IMR-90 (cell line): ENCODE data around the gene SPDYE4. TPM values are rescaled to one million over a fixed set of nuclear protein-coding genes. Genes with fewer than 3 reads are reported as not detected.

ENCODE experiments used
- ATAC-seq: fragments of 200-7000 bp; cut with Tn5 transposase; 2 replicates; pipeline ENCODE4 v1.9.1; 2020; ENCODE audit warnings: low read depth, mild to moderate bottlenecking, moderate library complexity
- BruUV-seq: library from RNA; stranded (reverse); fragments of 400-500 nt; replicated peaks from 2 replicates; lab custom pipeline; 2021; lab: Mats Ljungman, UMichigan
- CTCF ChIA-PET: fragments of 300-600 bp; formaldehyde crosslinking; extraction: SDS; loops from one replicate; lab custom pipeline; 2021; ENCODE audit warnings: antibody characterized with exemption; lab: Yijun Ruan, JAX
- POLR2A ChIA-PET: fragments of 300-600 bp; sonication (Branson Sonifier 250); formaldehyde crosslinking; loops from one replicate; lab custom pipeline; 2022; ENCODE audit warnings: antibody characterized with exemption; ENCODE audit not compliant: unreplicated experiment; lab: Charles Lee
- DNase-seq: peaks from one replicate; pipeline ENCODE4 v3.0.0; 2013
- H2AFZ ChIP-seq: replicated peaks from 2 replicates; pipeline ENCODE3; 2013; ENCODE audit warnings: low read length, mild to moderate bottlenecking; ENCODE audit not compliant: poor library complexity
- H2AK5ac ChIP-seq: 2 replicates; pipeline ENCODE4 v1.6.1; 2013; ENCODE audit warnings: low read depth, low read length, inconsistent platforms
- H2AK9ac ChIP-seq: replicated peaks from 2 replicates; pipeline ENCODE3; 2013; ENCODE audit warnings: mild to moderate bottlenecking, low read depth, low read length, moderate library complexity; ENCODE audit not compliant: poor library complexity
- H2BK120ac ChIP-seq: 2 replicates; pipeline ENCODE4 v1.6.1; 2013; ENCODE audit warnings: low read depth, low read length, inconsistent platforms
- H2BK15ac ChIP-seq: 3 replicates; pipeline ENCODE4 v1.6.1; 2013; ENCODE audit warnings: low read depth, low read length, inconsistent platforms
- H2BK20ac ChIP-seq: 2 replicates; pipeline ENCODE4 v1.6.1; 2013; ENCODE audit warnings: low read depth, mild to moderate bottlenecking, inconsistent platforms, low read length, moderate library complexity
- H2BK5ac ChIP-seq: 2 replicates; pipeline ENCODE4 v1.6.1; 2013; ENCODE audit warnings: mild to moderate bottlenecking, low read depth, low read length, inconsistent platforms; ENCODE audit not compliant: poor library complexity, severe bottlenecking
- H3K14ac ChIP-seq: replicated peaks from 2 replicates; pipeline ENCODE4 v1.6.1; 2013; ENCODE audit warnings: low read depth, low read length, inconsistent platforms
- H3K18ac ChIP-seq: 2 replicates; pipeline ENCODE4 v1.6.1; 2013; ENCODE audit warnings: low read depth, low read length, control low read depth
- H3K23ac ChIP-seq: 2 replicates; pipeline ENCODE4 v1.6.1; 2013; ENCODE audit warnings: low read depth, low read length, inconsistent platforms
- H3K27ac ChIP-seq: 2 replicates; pipeline ENCODE4 v1.5.1; 2013; ENCODE audit warnings: mild to moderate bottlenecking, control low read depth, low read length; ENCODE audit not compliant: insufficient read depth
- H3K27me3 ChIP-seq: 2 replicates; pipeline ENCODE4 v1.6.1; 2013; ENCODE audit warnings: low read length; ENCODE audit not compliant: control insufficient read depth, insufficient read depth
- H3K36me3 ChIP-seq: 2 replicates; pipeline ENCODE4 v1.6.1; 2013; ENCODE audit warnings: low read length, mixed read lengths; ENCODE audit not compliant: control insufficient read depth, insufficient read depth
- H3K4ac ChIP-seq: 2 replicates; pipeline ENCODE4 v1.6.1; 2013; ENCODE audit warnings: low read depth, low read length, inconsistent platforms
- H3K4me1 ChIP-seq: 2 replicates; pipeline ENCODE4 v1.6.1; 2013; ENCODE audit warnings: low read length, mixed read lengths; ENCODE audit not compliant: control insufficient read depth, insufficient read depth
- H3K4me2 ChIP-seq: 2 replicates; pipeline ENCODE4 v1.6.1; 2013; ENCODE audit warnings: low read depth, mild to moderate bottlenecking, control low read depth, low read length, moderate library complexity
- H3K4me3 ChIP-seq: 2 replicates; pipeline ENCODE4 v1.5.1; 2013; ENCODE audit warnings: low read depth, mild to moderate bottlenecking, control low read depth, low read length, moderate library complexity; ENCODE audit not compliant: insufficient read depth
- H3K56ac ChIP-seq: 2 replicates; pipeline ENCODE4 v1.6.1; 2013; ENCODE audit warnings: low read length, inconsistent platforms; ENCODE audit not compliant: insufficient read depth; ENCODE audit errors: extremely low read depth
- H3K79me1 ChIP-seq, 2 experiments: 2 replicates each; pipeline ENCODE4 v1.6.1; 2013; ENCODE audit warnings: low read length in 2 of 2, inconsistent platforms in 1 of 2, low read depth in 1 of 2
- H3K9ac ChIP-seq: 2 replicates; pipeline ENCODE4 v1.6.1; 2013; ENCODE audit warnings: low read depth, low read length, control low read depth
- H3K9me1 ChIP-seq: 2 replicates; pipeline ENCODE4 v1.6.1; 2013; ENCODE audit warnings: low read length, inconsistent platforms; ENCODE audit not compliant: insufficient read depth
- H3K9me3 ChIP-seq: 2 replicates; pipeline ENCODE4 v1.6.1; 2013; ENCODE audit warnings: low read length; ENCODE audit not compliant: control insufficient read depth, insufficient read depth
- H4K20me1 ChIP-seq: 2 replicates; pipeline ENCODE4 v1.6.1; 2013; ENCODE audit warnings: low read length, inconsistent platforms; ENCODE audit not compliant: insufficient read depth
- H4K5ac ChIP-seq: 2 replicates; pipeline ENCODE4 v1.6.1; 2013; ENCODE audit warnings: mild to moderate bottlenecking, low read depth, low read length, control low read depth
- H4K8ac ChIP-seq, 2 experiments: 2 replicates each; pipeline ENCODE4 v1.6.1; 2013; ENCODE audit warnings: low read depth in 2 of 2, low read length in 2 of 2, control low read depth in 1 of 2, inconsistent platforms in 1 of 2
- H4K91ac ChIP-seq: 2 replicates; pipeline ENCODE4 v1.6.1; 2013; ENCODE audit warnings: low read depth, low read length, inconsistent platforms; ENCODE audit not compliant: insufficient read depth
- BHLHE40 ChIP-seq: fragments of 150-350 bp; IDR thresholded peaks from 2 replicates; pipeline ENCODE4 v1.6.1; 2016; ENCODE audit warnings: mild to moderate bottlenecking, low read depth, low read length
- CEBPB ChIP-seq: IDR thresholded peaks from 2 replicates; pipeline ENCODE4 v1.6.1; 2012; ENCODE audit warnings: low read depth, low read length, improper control_type of control experiment
- CHD1 ChIP-seq: IDR thresholded peaks from 2 replicates; pipeline ENCODE4 v1.6.1; 2012; ENCODE audit warnings: low read depth, low read length, improper control_type of control experiment
- CTCF ChIP-seq: conservative IDR thresholded peaks from 2 replicates; pipeline ENCODE4 v1.5.1; 2012; ENCODE audit warnings: mild to moderate bottlenecking, low read depth, low read length, improper control_type of control experiment
- ELK1 ChIP-seq: fragments of 150-350 bp; IDR thresholded peaks from 2 replicates; pipeline ENCODE4 v1.6.1; 2016; ENCODE audit warnings: low read depth, mild to moderate bottlenecking, low read length, moderate library complexity, borderline replicate concordance
- FOS ChIP-seq: fragments of 150-350 bp; IDR thresholded peaks from 2 replicates; pipeline ENCODE4 v1.6.1; 2016; ENCODE audit warnings: low read depth, low read length
- MAFK ChIP-seq: IDR thresholded peaks from 2 replicates; pipeline ENCODE4 v1.6.1; 2012; ENCODE audit warnings: low read depth, low read length, improper control_type of control experiment
- MAZ ChIP-seq: IDR thresholded peaks from 2 replicates; pipeline ENCODE4 v1.6.1; 2012; ENCODE audit warnings: low read depth, mild to moderate bottlenecking, low read length, improper control_type of control experiment, moderate library complexity, borderline replicate concordance
- MXI1 ChIP-seq: IDR thresholded peaks from 2 replicates; pipeline ENCODE4 v1.6.1; 2012; ENCODE audit warnings: low read depth, mild to moderate bottlenecking, low read length, moderate library complexity, borderline replicate concordance
- NFE2L2 ChIP-seq: fragments of 150-350 bp; IDR thresholded peaks from 2 replicates; pipeline ENCODE4 v1.6.1; 2016; ENCODE audit warnings: low read depth, mild to moderate bottlenecking, low read length
- POLR2A ChIP-seq: IDR thresholded peaks from 2 replicates; pipeline ENCODE4 v1.6.1; 2012; ENCODE audit warnings: mild to moderate bottlenecking, low read depth, low read length
- RAD21 ChIP-seq: IDR thresholded peaks from 2 replicates; pipeline ENCODE4 v1.6.1; 2012; ENCODE audit warnings: low read length, improper control_type of control experiment
- RCOR1 ChIP-seq: IDR thresholded peaks from 2 replicates; pipeline ENCODE4 v1.6.1; 2012; ENCODE audit warnings: mild to moderate bottlenecking, low read length, improper control_type of control experiment; ENCODE audit not compliant: insufficient replicate concordance
- RFX5 ChIP-seq: IDR thresholded peaks from 2 replicates; pipeline ENCODE4 v1.8.0; 2012; ENCODE audit warnings: low read depth, mild to moderate bottlenecking, low read length, moderate library complexity
- SMC3 ChIP-seq: fragments of 150-350 bp; IDR thresholded peaks from 2 replicates; pipeline ENCODE4 v1.6.1; 2016; ENCODE audit warnings: low read depth, mild to moderate bottlenecking, antibody characterized with exemption, low read length, moderate library complexity
- USF2 ChIP-seq: fragments of 150-350 bp; IDR thresholded peaks from 2 replicates; pipeline ENCODE4 v1.6.1; 2017; ENCODE audit warnings: mild to moderate bottlenecking, antibody characterized with exemption, low read length, low read depth
- WGBS, 2 experiments: methylation state at CpG; one replicate each; pipeline versions ENCODE4 v1.1.5 to v1.1.7; 2013; ENCODE audit warnings: missing lambda C conversion rate in 2 of 2; ENCODE audit not compliant: insufficient read length in 1 of 2; ENCODE audit errors: extremely low coverage in 2 of 2; 5-methylcytosine and 5-hydroxymethylcytosine counted together
- dilution Hi-C: fragments of 300-500 bp; cut with HindIII; formaldehyde crosslinking; loops from one replicate; pipeline ENCODE4 v1.14.3; 2018; ENCODE audit warnings: low sequenced_read_pairs; ENCODE audit not compliant: unreplicated experiment
- in situ Hi-C: fragments of 300-500 bp; cut with MboI; formaldehyde crosslinking; loops from 3 replicates; pipeline ENCODE4 v1.14.3; 2019; ENCODE audit warnings: low sequenced_read_pairs, inconsistent platforms, mixed read lengths
- intact Hi-C: fragments of 100-400 bp; cut with micrococcal nuclease; formaldehyde crosslinking; loops from 2 replicates; pipeline ENCODE4 v1.10.0; 2022
- polyA plus RNA-seq, 3 experiments: library from polyadenylated mRNA; depleted of rRNA; stranded (reverse); fragments of >200 nt; gene quantifications; 2 replicates each; pipeline ENCODE4 v1.2.3, GENCODE V29; 2012; ENCODE audit warnings: low replicate concordance in 1 of 3
- total RNA-seq: library from RNA; depleted of rRNA; stranded (reverse); fragments of >200 nt; gene quantifications from 2 replicates; pipeline ENCODE4 v1.2.3, GENCODE V29; 2012

The SPDYE4 gene
- total and polyA plus RNA-seq, 2 of the 4 experiments (the other 2 are of a cell fraction), result not detected

GRCh38 chr17:8740486-8740885 lies 17.9 kb downstream of the SPDYE4 start:
- Histone ChIP-seq H3K36me3 (no peaks in the 10 kb centered on the region), H3K4me2 (no peak overlapping the region), H2AK9ac (no peak overlapping the region), H4K5ac (no peak overlapping the region), H2BK20ac (no peak overlapping the region), H2AK5ac (no peak overlapping the region), H2AFZ (no peak overlapping the region), H3K79me1 (no peaks in the 10 kb centered on the region), H3K9me1 (no peaks in the 10 kb centered on the region), H3K14ac (no peak overlapping the region), H2BK15ac (no peak overlapping the region), H2BK120ac (no peak overlapping the region), H3K27me3 (peaks cover 13% of the 10 kb centered on the region), H3K18ac (no peak overlapping the region), H3K4ac (no peak overlapping the region), H3K56ac (no peak overlapping the region), H3K9ac (no peak overlapping the region), H3K4me1 (no peaks in the 10 kb centered on the region), H4K20me1 (no peaks in the 10 kb centered on the region), H4K8ac (no peak overlapping the region), H3K4me3 (no peak overlapping the region), H3K27ac (no peak overlapping the region), H4K91ac (no peak overlapping the region), H3K9me3 (no peaks in the 10 kb centered on the region), H2BK5ac (no peak overlapping the region), H3K23ac (no peak overlapping the region)
- dilution Hi-C loops, result no loop called here
- ChIA-PET POLR2A (no interaction called here), CTCF (interaction anchor here (0.6 kb wide), 1 partner anchor 127 kb away, joined by 5 read pairs; no protein-coding TSS in a partner anchor)
- TF ChIP-seq MAZ (no peak), CTCF (no peak), ELK1 (no peak), FOS (no peak), RCOR1 (no peak), USF2 (no peak), RFX5 (no peak), NFE2L2 (no peak), CEBPB (no peak), BHLHE40 (no peak), MAFK (no peak), RAD21 (no peak), CHD1 (no peak), MXI1 (no peak), SMC3 (no peak), POLR2A (no peak)
- 80% methylated on average over 5 of the region's 12 CpGs; no CpG with 5 or more reads in 1 of the 2 experiments for WGBS, 2 experiments
- in situ Hi-C loops, result loop anchor here (10.0 kb wide), 1 partner anchor 166 kb away; no protein-coding TSS in a partner anchor
- intact Hi-C loops, result no loop called here
- no TSS peak for BruUV-seq
- no peak for ATAC-seq
- DNase-seq, result no peak
